ENCODE measurements around the gene OAS3. TPM values are rescaled to one million over a fixed set of nuclear protein-coding genes. Genes with fewer than 3 reads are reported as not detected.

OAS3 gene
- total and polyA plus RNA-seq, 2 donors (not counting 1 experiment from before 2014, with no cell fraction given) = 16.5 to 24.9 TPM

- Mint-ChIP-seq H3K9me3 (ENCODE audit: insufficient read depth) (peaks cover 9% of the 10 kb centered on the region), H3K4me3 (no peak overlapping the region), H3K4me1 (peaks cover 57% of the 10 kb centered on the region), H3K27me3 (no peaks in the 10 kb centered on the region), H3K27ac (peak overlapping the region; percentile 50)
- peaks cover 71% of the 10 kb centered on the region for H3K79me2 ChIP-seq (ENCODE audit: control insufficient read depth, insufficient read depth, low read length)
- H3K9me3 ChIP-seq (ENCODE audit: control extremely low read depth in 1 of 3, control insufficient read depth in 2 of 3, insufficient read depth in 1 of 3, low read length in 2 of 3) = peaks cover 0 to 11% (median 1%) of the 10 kb centered on the region in 3 donors
- TF ChIP-seq, protein P1, sequence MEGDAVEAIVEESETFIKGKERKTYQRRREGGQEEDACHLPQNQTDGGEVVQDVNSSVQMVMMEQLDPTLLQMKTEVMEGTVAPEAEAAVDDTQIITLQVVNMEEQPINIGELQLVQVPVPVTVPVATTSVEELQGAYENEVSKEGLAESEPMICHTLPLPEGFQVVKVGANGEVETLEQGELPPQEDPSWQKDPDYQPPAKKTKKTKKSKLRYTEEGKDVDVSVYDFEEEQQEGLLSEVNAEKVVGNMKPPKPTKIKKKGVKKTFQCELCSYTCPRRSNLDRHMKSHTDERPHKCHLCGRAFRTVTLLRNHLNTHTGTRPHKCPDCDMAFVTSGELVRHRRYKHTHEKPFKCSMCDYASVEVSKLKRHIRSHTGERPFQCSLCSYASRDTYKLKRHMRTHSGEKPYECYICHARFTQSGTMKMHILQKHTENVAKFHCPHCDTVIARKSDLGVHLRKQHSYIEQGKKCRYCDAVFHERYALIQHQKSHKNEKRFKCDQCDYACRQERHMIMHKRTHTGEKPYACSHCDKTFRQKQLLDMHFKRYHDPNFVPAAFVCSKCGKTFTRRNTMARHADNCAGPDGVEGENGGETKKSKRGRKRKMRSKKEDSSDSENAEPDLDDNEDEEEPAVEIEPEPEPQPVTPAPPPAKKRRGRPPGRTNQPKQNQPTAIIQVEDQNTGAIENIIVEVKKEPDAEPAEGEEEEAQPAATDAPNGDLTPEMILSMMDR (IDR thresholded peaks at IDR 0.05) = no peak
- TF ChIP-seq EZH2 (IDR thresholded peaks at IDR 0.05; ENCODE audit: borderline replicate concordance, insufficient read depth, low read depth, low read length, poor library complexity, severe bottlenecking) = no peak
- peak overlapping the region in 1 of 2 donors; percentile 59 for H3K27ac ChIP-seq (ENCODE audit: low read length in 2 of 2)
- ChIA-PET POLR2A (no interaction called here), CTCF (no interaction called here)
- peaks cover 22 to 24% of the 10 kb centered on the region in 2 donors for H3K4me1 ChIP-seq (ENCODE audit: control insufficient read depth in 2 of 2, insufficient read depth in 2 of 2, low read length in 2 of 2)
- no peak overlapping the region for H3K4me2 ChIP-seq (replicated peaks; ENCODE audit: low read depth, low read length, poor library complexity, severe bottlenecking)
- H3K9ac ChIP-seq (ENCODE audit: low read length) = no peak overlapping the region
- peaks cover 12% of the 10 kb centered on the region for H4K20me1 ChIP-seq (ENCODE audit: control insufficient read depth, insufficient read depth, low read length, poor library complexity, severe bottlenecking)
- WGBS (ENCODE audit: insufficient coverage) = over 99% methylated on average over 7 of the region's 7 CpGs
- no peak overlapping the region for H2AFZ ChIP-seq (ENCODE audit: insufficient read depth, low read depth, low read length, poor library complexity, severe bottlenecking)
- no peak for ATAC-seq (ENCODE audit: low read depth)
- DNase-seq = no peak
- H3K27me3 ChIP-seq (replicated peaks in 1 of 4; ENCODE audit: control extremely low read depth in 1 of 4, control insufficient read depth in 3 of 4, insufficient read depth in 4 of 4, low read length in 3 of 4) = no peaks in the 10 kb centered on the region
- intact Hi-C loops (cut with micrococcal nuclease) = no loop called here
- peaks cover 0 to 58% of the 10 kb centered on the region in 2 experiments for H3K36me3 ChIP-seq (replicated peaks in 1 of 2; ENCODE audit: control extremely low read depth in 1 of 2, control insufficient read depth in 1 of 2, extremely low read depth in 1 of 2, insufficient read depth in 2 of 2, low read length in 1 of 2)
- no peak overlapping the region for H3K4me3 ChIP-seq (ENCODE audit: control extremely low read depth in 1 of 5, extremely low read depth in 1 of 5, insufficient read depth in 1 of 5, low read depth in 2 of 5, low read length in 4 of 5)
Observed at GRCh38 chr12:112986291-112986800, 48.1 kb downstream of the OAS3 start.

- Histone ChIP-seq H3K27me3 (replicated peaks in 1 of 4; ENCODE audit: control extremely low read depth in 1 of 4, control insufficient read depth in 3 of 4, insufficient read depth in 4 of 4, low read length in 3 of 4) (no peaks in the 10 kb centered on the region), H3K27ac (ENCODE audit: low read length in 2 of 2) (peak overlapping the region; percentile 36 to 59), H3K79me2 (ENCODE audit: control insufficient read depth, insufficient read depth, low read length) (peaks cover 59% of the 10 kb centered on the region), H3K4me2 (replicated peaks; ENCODE audit: low read depth, low read length, poor library complexity, severe bottlenecking) (peak overlapping the region; percentile 16), H3K9me3 (ENCODE audit: control extremely low read depth in 1 of 3, control insufficient read depth in 2 of 3, insufficient read depth in 1 of 3, low read length in 2 of 3) (peaks cover 0 to 7% (median 1%) of the 10 kb centered on the region in 3 donors), H3K36me3 (replicated peaks in 1 of 2; ENCODE audit: control extremely low read depth in 1 of 2, control insufficient read depth in 1 of 2, extremely low read depth in 1 of 2, insufficient read depth in 2 of 2, low read length in 1 of 2) (peaks cover 0 to 65% of the 10 kb centered on the region in 2 experiments), H2AFZ (ENCODE audit: insufficient read depth, low read depth, low read length, poor library complexity, severe bottlenecking) (no peak overlapping the region), H3K4me1 (ENCODE audit: control insufficient read depth in 2 of 2, insufficient read depth in 2 of 2, low read length in 2 of 2) (peaks cover 10 to 18% of the 10 kb centered on the region in 2 donors), H4K20me1 (ENCODE audit: control insufficient read depth, insufficient read depth, low read length, poor library complexity, severe bottlenecking) (peaks cover 13% of the 10 kb centered on the region), H3K4me3 (ENCODE audit: control extremely low read depth in 1 of 5, extremely low read depth in 1 of 5, insufficient read depth in 1 of 5, low read depth in 2 of 5, low read length in 4 of 5) (no peak overlapping the region), H3K9ac (ENCODE audit: low read length) (no peak overlapping the region)
- WGBS (ENCODE audit: insufficient coverage) = 96% methylated on average over 2 of the region's 2 CpGs
- peaks cover 6% of the 10 kb centered on the region for H3K9me3 Mint-ChIP-seq (ENCODE audit: insufficient read depth)
- CTCF ChIA-PET = interaction anchor here (0.8 to 1.8 kb wide), 3 partner anchors 9 to 45 kb away, joined by 3 to 8 read pairs (median 3); partner anchors contain the start of gene OAS2
- DNase-seq (no peak), ATAC-seq (ENCODE audit: low read depth) (no peak)
- TF ChIP-seq, protein P1 (IDR thresholded peaks at IDR 0.05) = no peak
- intact Hi-C loops (cut with micrococcal nuclease) = no loop called here
- no peak overlapping the region for H3K4me3 Mint-ChIP-seq
- peaks cover 45% of the 10 kb centered on the region for H3K4me1 Mint-ChIP-seq
- H3K27me3 Mint-ChIP-seq = no peaks in the 10 kb centered on the region
- POLR2A ChIA-PET = no interaction called here
- H3K27ac Mint-ChIP-seq = peak overlapping the region; percentile 50
Observed at GRCh38 chr12:112987561-112987960, 49.3 kb downstream of the OAS3 start.
